HEK293 (cell line): ENCODE measurements around the gene CD59.

Source experiments
- ELK4 ChIP-seq: IDR thresholded peaks from 2 replicates; pipeline ENCODE4 v1.6.1; 2011; ENCODE audit warnings: mild to moderate bottlenecking, low read depth, low read length, borderline replicate concordance
- HOXA7 ChIP-seq: sonication (generic); formaldehyde crosslinking; IDR thresholded peaks from 2 replicates; pipeline ENCODE4 v1.8.1; 2022; ENCODE audit warnings: missing genetic modification reagents, borderline replicate concordance
- ZNF138 ChIP-seq: fragments of 450-650 bp; formaldehyde crosslinking; IDR thresholded peaks from 2 replicates; pipeline ENCODE4 v1.5.1; 2016; ENCODE audit warnings: missing biosample characterization, missing genetic modification characterization, borderline replicate concordance
- ZNF174 ChIP-seq: fragments of 450-650 bp; formaldehyde crosslinking; IDR thresholded peaks from 2 replicates; pipeline ENCODE4 v1.5.0; 2017; ENCODE audit warnings: missing biosample characterization, mild to moderate bottlenecking, missing genetic modification characterization
- ZNF274 ChIP-seq, 2 experiments: fragments of 200-500 bp in 1 of 2; fragments of 450-650 bp in 1 of 2; sonication (Bioruptor generic) in 1 of 2; formaldehyde crosslinking in 1 of 2; IDR thresholded peaks; 2 replicates each; pipeline versions ENCODE4 v1.5.1 to v1.6.1; 2014 to 2016; ENCODE audit warnings: borderline replicate concordance in 1 of 2, inconsistent platforms in 1 of 2, low read length in 1 of 2, missing biosample characterization in 1 of 2, missing genetic modification characterization in 1 of 2
- ZNF776 ChIP-seq: fragments of 450-650 bp; formaldehyde crosslinking; IDR thresholded peaks from 2 replicates; pipeline ENCODE4 v1.5.0; 2017; ENCODE audit warnings: missing biosample characterization, missing genetic modification characterization, borderline replicate concordance
- TF ChIP-seq, protein P1 (sequence below): fragments of 450-650 bp; formaldehyde crosslinking; IDR thresholded peaks from 2 replicates; pipeline ENCODE4 v1.5.1; 2016; ENCODE audit warnings: missing biosample characterization, missing genetic modification characterization
- TF ChIP-seq, protein P2 (sequence below): fragments of 450-650 bp; formaldehyde crosslinking; IDR thresholded peaks from 2 replicates; pipeline ENCODE4 v1.5.1; 2016; ENCODE audit warnings: missing biosample characterization, missing genetic modification characterization
- TF ChIP-seq, protein P3 (sequence below): fragments of 450-650 bp; formaldehyde crosslinking; IDR thresholded peaks from 2 replicates; pipeline ENCODE4 v1.5.1; 2016; ENCODE audit warnings: missing biosample characterization, missing genetic modification characterization

DNA sequence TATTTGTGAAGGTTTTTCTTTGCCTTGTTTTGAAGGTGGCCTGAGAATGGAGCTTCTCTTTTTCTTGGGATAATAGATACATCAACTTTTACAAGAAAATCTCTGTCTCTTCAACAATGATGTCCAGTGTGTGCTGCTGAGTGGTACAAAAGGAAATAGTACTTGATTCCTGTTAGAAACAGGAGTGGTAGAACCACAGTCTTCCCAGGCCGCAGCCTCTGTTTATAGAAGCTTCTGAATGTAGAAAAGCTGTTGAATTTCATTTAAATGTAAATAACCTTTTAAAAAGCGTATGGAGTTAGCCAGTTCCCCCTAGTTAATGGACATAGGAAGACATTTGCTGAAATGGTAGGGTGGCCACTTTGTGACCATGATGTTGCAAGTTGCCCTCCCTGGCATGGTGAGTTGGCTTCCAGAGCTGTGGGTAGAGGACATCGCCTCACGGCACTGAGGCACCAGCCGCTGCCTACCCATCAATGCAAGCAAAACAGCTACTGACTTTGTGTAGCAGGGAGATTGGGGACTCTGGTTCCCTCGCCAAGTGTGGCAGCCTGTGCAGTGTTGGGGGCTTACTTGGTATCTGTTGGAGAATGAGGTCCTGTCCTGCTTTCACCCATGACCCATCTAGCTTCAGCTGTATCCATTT is 67.1 kb downstream of the CD59 start:
- no peak for TF ChIP-seq HOXA7 (CRISPR knock-in tag)
- TF ChIP-seq ZNF274 (IDR thresholded peaks at IDR 0.05; ENCODE audit: low read length): no peak
- TF ChIP-seq ZNF274 (tag by site-specific recombination; IDR thresholded peaks at IDR 0.05; ENCODE audit: borderline replicate concordance): no peak
- TF ChIP-seq, protein P1, sequence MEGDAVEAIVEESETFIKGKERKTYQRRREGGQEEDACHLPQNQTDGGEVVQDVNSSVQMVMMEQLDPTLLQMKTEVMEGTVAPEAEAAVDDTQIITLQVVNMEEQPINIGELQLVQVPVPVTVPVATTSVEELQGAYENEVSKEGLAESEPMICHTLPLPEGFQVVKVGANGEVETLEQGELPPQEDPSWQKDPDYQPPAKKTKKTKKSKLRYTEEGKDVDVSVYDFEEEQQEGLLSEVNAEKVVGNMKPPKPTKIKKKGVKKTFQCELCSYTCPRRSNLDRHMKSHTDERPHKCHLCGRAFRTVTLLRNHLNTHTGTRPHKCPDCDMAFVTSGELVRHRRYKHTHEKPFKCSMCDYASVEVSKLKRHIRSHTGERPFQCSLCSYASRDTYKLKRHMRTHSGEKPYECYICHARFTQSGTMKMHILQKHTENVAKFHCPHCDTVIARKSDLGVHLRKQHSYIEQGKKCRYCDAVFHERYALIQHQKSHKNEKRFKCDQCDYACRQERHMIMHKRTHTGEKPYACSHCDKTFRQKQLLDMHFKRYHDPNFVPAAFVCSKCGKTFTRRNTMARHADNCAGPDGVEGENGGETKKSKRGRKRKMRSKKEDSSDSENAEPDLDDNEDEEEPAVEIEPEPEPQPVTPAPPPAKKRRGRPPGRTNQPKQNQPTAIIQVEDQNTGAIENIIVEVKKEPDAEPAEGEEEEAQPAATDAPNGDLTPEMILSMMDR (tag by site-specific recombination): no peak
- no peak for TF ChIP-seq ELK4
- TF ChIP-seq, protein P2, sequence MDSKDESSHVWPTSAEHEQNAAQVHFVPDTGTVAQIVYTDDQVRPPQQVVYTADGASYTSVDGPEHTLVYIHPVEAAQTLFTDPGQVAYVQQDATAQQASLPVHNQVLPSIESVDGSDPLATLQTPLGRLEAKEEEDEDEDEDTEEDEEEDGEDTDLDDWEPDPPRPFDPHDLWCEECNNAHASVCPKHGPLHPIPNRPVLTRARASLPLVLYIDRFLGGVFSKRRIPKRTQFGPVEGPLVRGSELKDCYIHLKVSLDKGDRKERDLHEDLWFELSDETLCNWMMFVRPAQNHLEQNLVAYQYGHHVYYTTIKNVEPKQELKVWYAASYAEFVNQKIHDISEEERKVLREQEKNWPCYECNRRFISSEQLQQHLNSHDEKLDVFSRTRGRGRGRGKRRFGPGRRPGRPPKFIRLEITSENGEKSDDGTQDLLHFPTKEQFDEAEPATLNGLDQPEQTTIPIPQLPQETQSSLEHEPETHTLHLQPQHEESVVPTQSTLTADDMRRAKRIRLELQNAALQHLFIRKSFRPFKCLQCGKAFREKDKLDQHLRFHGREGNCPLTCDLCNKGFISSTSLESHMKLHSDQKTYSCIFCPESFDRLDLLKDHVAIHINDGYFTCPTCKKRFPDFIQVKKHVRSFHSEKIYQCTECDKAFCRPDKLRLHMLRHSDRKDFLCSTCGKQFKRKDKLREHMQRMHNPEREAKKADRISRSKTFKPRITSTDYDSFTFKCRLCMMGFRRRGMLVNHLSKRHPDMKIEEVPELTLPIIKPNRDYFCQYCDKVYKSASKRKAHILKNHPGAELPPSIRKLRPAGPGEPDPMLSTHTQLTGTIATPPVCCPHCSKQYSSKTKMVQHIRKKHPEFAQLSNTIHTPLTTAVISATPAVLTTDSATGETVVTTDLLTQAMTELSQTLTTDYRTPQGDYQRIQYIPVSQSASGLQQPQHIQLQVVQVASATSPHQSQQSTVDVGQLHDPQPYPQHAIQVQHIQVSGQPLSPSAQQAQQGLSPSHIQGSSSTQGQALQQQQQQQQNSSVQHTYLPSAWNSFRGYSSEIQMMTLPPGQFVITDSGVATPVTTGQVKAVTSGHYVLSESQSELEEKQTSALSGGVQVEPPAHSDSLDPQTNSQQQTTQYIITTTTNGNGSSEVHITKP (tag by site-specific recombination): no peak
- TF ChIP-seq ZNF174 (tag by site-specific recombination): no peak
- no peak for TF ChIP-seq ZNF776 (tag by site-specific recombination)
- TF ChIP-seq, protein P3, sequence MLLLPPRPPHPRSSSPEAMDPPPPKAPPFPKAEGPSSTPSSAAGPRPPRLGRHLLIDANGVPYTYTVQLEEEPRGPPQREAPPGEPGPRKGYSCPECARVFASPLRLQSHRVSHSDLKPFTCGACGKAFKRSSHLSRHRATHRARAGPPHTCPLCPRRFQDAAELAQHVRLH (tag by site-specific recombination): no peak
- no peak for TF ChIP-seq ZNF138
